K562 (cell line): ENCODE data around the gene PAN3. TPM values are rescaled to one million over a fixed set of nuclear protein-coding genes. Genes with fewer than 3 reads are reported as not detected.

ENCODE experiments used
- ATAC-seq: fragments of 200-7000 bp; cut with Tn5 transposase; 3 replicates; pipeline ENCODE4 v1.9.1; 2020; ENCODE audit warnings: moderate library complexity
- BruUV-seq: library from RNA; stranded (reverse); fragments of 400-500 nt; replicated peaks from 2 replicates; lab custom pipeline; 2021; lab: Mats Ljungman, UMichigan
- CTCF ChIA-PET: fragments of 300-600 bp; formaldehyde crosslinking; extraction: SDS; loops from one replicate; lab custom pipeline; 2021; ENCODE audit warnings: low intra/inter-chr PET ratio; lab: Yijun Ruan, JAX
- POLR2A ChIA-PET: fragments of 300-600, 350-650 bp; sonication (Branson Sonifier 250); formaldehyde crosslinking; extraction: SDS; loops from one replicate; lab custom pipeline; 2021; ENCODE audit warnings: antibody characterized with exemption, inconsistent platforms; lab: Yijun Ruan, JAX
- DNase-seq, 4 experiments: peaks; one replicate each; pipeline versions ENCODE4 v3.0.0 to v3.0.0-alpha.2; 2011 to 2018; ENCODE audit warnings: low spot score in 3 of 4, mixed read lengths in 3 of 4; ENCODE audit errors: extremely low read depth in 1 of 4
- FAIRE-seq: peaks from 2 replicates; lab custom pipeline; 2011; peaks lifted over from hg19 to GRCh38; lab: Jason Lieb, UNC
- H2AFZ ChIP-seq: 2 replicates; pipeline ENCODE4 v1.6.0; 2011; ENCODE audit warnings: low read depth, low read length, control low read depth, inconsistent platforms
- H3K27ac ChIP-seq: fragments of 200-600 bp; 3 replicates; pipeline ENCODE4 v1.8.0; 2011; ENCODE audit warnings: low read depth, mild to moderate bottlenecking, control low read depth, inconsistent platforms, low read length, moderate library complexity, mixed read lengths; ENCODE audit errors: extremely low read depth
- H3K27me3 ChIP-seq, 2 experiments: fragments of 300-600 bp in 1 of 2; 2 replicates in 1 of 2; 3 replicates in 1 of 2; pipeline versions ENCODE4 v1.6.0 to v1.8.0; 2011; ENCODE audit warnings: inconsistent platforms in 2 of 2, low read length in 2 of 2, mild to moderate bottlenecking in 1 of 2, mixed read lengths in 1 of 2, moderate library complexity in 1 of 2; ENCODE audit not compliant: control insufficient read depth in 2 of 2, insufficient read depth in 2 of 2
- H3K36me3 ChIP-seq: fragments of 300-600 bp; 3 replicates; pipeline ENCODE4 v1.8.0; 2011; ENCODE audit warnings: mild to moderate bottlenecking, low read length, inconsistent platforms; ENCODE audit not compliant: control insufficient read depth, insufficient read depth
- H3K4me1 ChIP-seq, 2 experiments: fragments of 200-600 bp in 1 of 2; replicated peaks in 1 of 2; 2 replicates in 1 of 2; 3 replicates in 1 of 2; pipeline versions ENCODE4 v1.5.1 to v1.8.0; 2011; ENCODE audit warnings: inconsistent platforms in 2 of 2, low read length in 2 of 2, mild to moderate bottlenecking in 1 of 2, mixed read lengths in 1 of 2, moderate library complexity in 1 of 2; ENCODE audit not compliant: control insufficient read depth in 2 of 2, insufficient read depth in 2 of 2
- H3K4me2 ChIP-seq: 2 replicates; pipeline ENCODE4 v1.6.1; 2011; ENCODE audit warnings: low read length, control low read depth, inconsistent platforms, mixed read lengths; ENCODE audit not compliant: insufficient read depth
- H3K4me3 ChIP-seq: fragments of 200-600 bp; sonication (generic), shearing (Covaris generic); 2 replicates; pipeline ENCODE4 v1.5.1; 2016; ENCODE audit warnings: control low read depth, inconsistent platforms
- H3K79me2 ChIP-seq: fragments of 200-600 bp; 3 replicates; pipeline ENCODE4 v1.8.0; 2011; ENCODE audit warnings: low read length, inconsistent platforms; ENCODE audit not compliant: control insufficient read depth, insufficient read depth
- H3K9ac ChIP-seq, 2 experiments: 2 replicates each; pipeline versions ENCODE4 v1.6.0 to v1.6.1; 2011; ENCODE audit warnings: low read depth in 2 of 2, low read length in 2 of 2, control low read depth in 1 of 2, inconsistent platforms in 1 of 2, mild to moderate bottlenecking in 1 of 2, mixed read lengths in 1 of 2; ENCODE audit not compliant: insufficient read depth in 1 of 2
- H3K9me1 ChIP-seq: one replicate; pipeline ENCODE4 v1.6.0; 2011; ENCODE audit warnings: inconsistent platforms, mild to moderate bottlenecking, low read length, moderate library complexity; ENCODE audit not compliant: control insufficient read depth, insufficient read depth
- H3K9me3 ChIP-seq: replicated peaks from 2 replicates; pipeline ENCODE4 v1.5.1; 2011; ENCODE audit warnings: low read depth, low read length, inconsistent platforms; ENCODE audit not compliant: control insufficient read depth, insufficient read depth
- H4K20me1 ChIP-seq: replicated peaks from 2 replicates; pipeline ENCODE4 v1.6.1; 2011; ENCODE audit warnings: low read length, inconsistent platforms, mixed read lengths; ENCODE audit not compliant: control insufficient read depth, insufficient read depth
- CREB1 ChIP-seq, 2 experiments: sonication (generic) in 1 of 2; formaldehyde crosslinking in 1 of 2; IDR thresholded peaks; 2 replicates each; pipeline versions ENCODE4 v1.6.1 to v1.8.0; 2012 to 2022; ENCODE audit warnings: inconsistent platforms in 1 of 2, mild to moderate bottlenecking in 1 of 2, missing genetic modification reagents in 1 of 2, moderate library complexity in 1 of 2
- GTF2B ChIP-seq: IDR thresholded peaks from 2 replicates; pipeline ENCODE4 v1.6.1; 2011; ENCODE audit not compliant: insufficient read length; ENCODE audit errors: extremely low read depth
- HNRNPK ChIP-seq: fragments of 200-400 bp; formaldehyde crosslinking; IDR thresholded peaks from one replicate; pipeline ENCODE4 v1.6.1; 2018; ENCODE audit warnings: mild to moderate bottlenecking, low read depth, low read length; ENCODE audit not compliant: poor library complexity, severe bottlenecking
- IRF2 ChIP-seq: sonication (generic); formaldehyde crosslinking; IDR thresholded peaks from 2 replicates; pipeline ENCODE4 v1.8.1; 2022; ENCODE audit warnings: mild to moderate bottlenecking, missing genetic modification reagents
- MCM5 ChIP-seq: fragments of 450-650 bp; IDR thresholded peaks from 2 replicates; pipeline ENCODE4 v1.6.1; 2016; ENCODE audit warnings: low read depth
- MCM7 ChIP-seq, 2 experiments: fragments of 450-650 bp; IDR thresholded peaks; 2 replicates each; pipeline ENCODE4 v1.6.1; 2016 to 2018
- MLX ChIP-seq, 2 experiments: fragments of 450-650 bp in 1 of 2; sonication (generic) in 1 of 2; formaldehyde crosslinking; conservative IDR thresholded peaks; 2 replicates each; pipeline versions ENCODE4 v1.4.0 to v1.8.1; 2020 to 2022; ENCODE audit warnings: mild to moderate bottlenecking in 1 of 2, missing genetic modification reagents in 1 of 2
- PTBP1 ChIP-seq: fragments of 200-400 bp; formaldehyde crosslinking; IDR thresholded peaks from 2 replicates; pipeline ENCODE4 v1.6.1; 2017; ENCODE audit warnings: low read depth, low read length
- RFX1 ChIP-seq: fragments of 450-650 bp; IDR thresholded peaks from 2 replicates; pipeline ENCODE4 v1.6.1; 2016; ENCODE audit warnings: mild to moderate bottlenecking, moderate library complexity
- TAF15 ChIP-seq: fragments of 200-400 bp; formaldehyde crosslinking; IDR thresholded peaks from 2 replicates; pipeline ENCODE4 v1.6.1; 2017; ENCODE audit warnings: mild to moderate bottlenecking, low read depth, low read length, moderate library complexity
- ZNF134 ChIP-seq: fragments of 250-450 bp; sonication (Bioruptor Pico); conservative IDR thresholded peaks from 2 replicates; pipeline ENCODE4 v1.4.0; 2020
- WGBS: fragments of 100-300 bp; shearing (Covaris generic); methylation state at CpG from one replicate; pipeline ENCODE4 v1.1.6; 2016; ENCODE audit warnings: low coverage, mixed read lengths; ENCODE audit not compliant: insufficient coverage; ENCODE audit errors: missing lambda C conversion rate; 5-methylcytosine and 5-hydroxymethylcytosine counted together
- in situ Hi-C: fragments of 300-500 bp; cut with MboI; formaldehyde crosslinking; loops from 4 replicates; pipeline ENCODE4 v1.15.0; 2018; ENCODE audit warnings: inconsistent platforms, mixed read lengths
- intact Hi-C: fragments of 100-400 bp; cut with micrococcal nuclease; formaldehyde crosslinking; loops from 2 replicates; pipeline ENCODE4 v1.14.2; 2022
- polyA plus RNA-seq, 8 experiments: library from polyadenylated mRNA; depleted of rRNA in 4 of 8; stranded (reverse) in 5 of 8; unstranded in 3 of 8; fragments of >200 nt; fragmentation: Nextera tagmentation in 2 of 8; fragmentation: Illumina TruSeq in 1 of 8; extraction: Ambion mirVana in 2 of 8; extraction: Trizol in 1 of 8; gene quantifications; 2 replicates each; pipeline versions ENCODE4 v1.2.1 to v1.2.3, GENCODE V29; 2011 to 2014; ENCODE audit warnings: inconsistent platforms in 1 of 8, missing spikeins in 1 of 8
- total RNA-seq, 7 experiments: library from RNA; depleted of rRNA in 6 of 7; stranded (reverse); fragments of >200 nt in 6 of 7; fragmentation: Illumina TruSeq in 2 of 7; extraction: Trizol in 2 of 7; gene quantifications; 2 replicates each; pipeline versions ENCODE4 v1.2.1 to v1.2.3, GENCODE V29; 2011 to 2021; ENCODE audit warnings: low replicate concordance in 1 of 7
- TF ChIP-seq, protein P1 (sequence below): fragments of 250-450 bp; sonication (Bioruptor Pico); IDR thresholded peaks from 2 replicates; pipeline ENCODE4 v1.8.0; 2021; ENCODE audit warnings: moderate library complexity, mild to moderate bottlenecking, inconsistent platforms
- TF ChIP-seq, protein P2 (sequence below): fragments of 450-650 bp; formaldehyde crosslinking; IDR thresholded peaks from 2 replicates; pipeline ENCODE4 v1.4.0; 2022; ENCODE audit warnings: mild to moderate bottlenecking, moderate library complexity
- TF ChIP-seq, protein P3 (sequence below): fragments of 200-800 bp; sonication (Bioruptor generic); IDR thresholded peaks from 2 replicates; pipeline ENCODE4 v1.6.1; 2016; ENCODE audit warnings: missing genetic modification characterization, missing compliant biosample characterization

PAN3 gene
- total and polyA plus RNA-seq, 9 of the 15 experiments (the other 6 are each of a cell fraction or from before 2014, with no cell fraction given), result 7.2 to 19.9 (median 11.6) TPM

DNA sequence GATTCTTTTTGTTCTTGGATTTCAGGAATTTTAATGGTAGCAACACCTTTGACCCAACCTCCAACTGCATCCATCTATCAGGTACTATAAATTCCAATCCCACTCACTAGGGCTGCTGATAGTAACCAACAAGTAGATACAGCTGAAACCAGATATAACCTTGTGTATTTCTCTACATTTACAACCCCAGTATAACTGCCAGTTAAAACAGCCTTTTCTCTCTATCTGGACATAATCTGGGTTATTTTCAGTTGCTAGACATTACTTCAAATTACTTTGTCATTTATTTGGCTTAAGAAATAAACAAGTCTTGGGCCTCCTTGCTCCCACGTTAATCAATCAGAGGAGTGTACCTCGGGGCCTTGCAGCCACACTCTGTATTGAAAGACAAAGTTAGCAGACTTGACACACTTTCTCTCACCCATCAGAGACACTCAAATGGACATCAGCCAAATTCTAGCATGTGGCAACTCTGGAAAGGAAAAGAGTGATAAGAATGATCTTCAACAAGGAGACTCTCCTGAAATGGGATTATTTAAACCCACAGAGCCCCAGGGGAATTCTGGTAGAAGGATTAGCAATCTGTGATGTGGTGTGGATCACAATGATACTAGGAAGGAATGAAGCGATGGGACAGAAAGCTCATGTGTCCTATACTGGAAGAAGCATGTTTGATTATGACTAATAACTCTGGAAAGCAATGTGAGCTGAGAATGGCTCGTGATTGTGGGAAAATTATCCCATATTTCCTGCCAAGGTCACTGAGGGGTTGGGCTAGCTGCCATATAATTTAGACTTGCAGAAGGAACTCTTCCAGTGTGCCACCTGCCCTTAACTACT is 199.0 kb downstream of the PAN3 start:
- no peak for TF ChIP-seq MLX (CRISPR knock-in tag; conservative IDR thresholded peaks at IDR 0.05)
- no peak for TF ChIP-seq HNRNPK
- TF ChIP-seq RFX1, result no peak
- TF ChIP-seq MCM7 (IDR thresholded peaks at IDR 0.05), result no peak
- TF ChIP-seq PTBP1, result no peak
- no peak for TF ChIP-seq CREB1 (IDR thresholded peaks at IDR 0.05)
- no peak for TF ChIP-seq CREB1 (CRISPR knock-in tag; IDR thresholded peaks at IDR 0.05)
- no peak for TF ChIP-seq ZNF134 (CRISPR knock-in tag)
- no peak for TF ChIP-seq GTF2B
- no peak for TF ChIP-seq MCM5
- TF ChIP-seq, protein P1, sequence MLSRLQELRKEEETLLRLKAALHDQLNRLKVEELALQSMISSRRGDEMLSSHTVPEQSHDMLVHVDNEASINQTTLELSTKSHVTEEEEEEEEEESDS (CRISPR knock-in tag), result no peak
- TF ChIP-seq, protein P2, sequence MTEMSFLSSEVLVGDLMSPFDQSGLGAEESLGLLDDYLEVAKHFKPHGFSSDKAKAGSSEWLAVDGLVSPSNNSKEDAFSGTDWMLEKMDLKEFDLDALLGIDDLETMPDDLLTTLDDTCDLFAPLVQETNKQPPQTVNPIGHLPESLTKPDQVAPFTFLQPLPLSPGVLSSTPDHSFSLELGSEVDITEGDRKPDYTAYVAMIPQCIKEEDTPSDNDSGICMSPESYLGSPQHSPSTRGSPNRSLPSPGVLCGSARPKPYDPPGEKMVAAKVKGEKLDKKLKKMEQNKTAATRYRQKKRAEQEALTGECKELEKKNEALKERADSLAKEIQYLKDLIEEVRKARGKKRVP, result no peak
- no peak for TF ChIP-seq IRF2 (CRISPR knock-in tag)
- TF ChIP-seq, protein P3, sequence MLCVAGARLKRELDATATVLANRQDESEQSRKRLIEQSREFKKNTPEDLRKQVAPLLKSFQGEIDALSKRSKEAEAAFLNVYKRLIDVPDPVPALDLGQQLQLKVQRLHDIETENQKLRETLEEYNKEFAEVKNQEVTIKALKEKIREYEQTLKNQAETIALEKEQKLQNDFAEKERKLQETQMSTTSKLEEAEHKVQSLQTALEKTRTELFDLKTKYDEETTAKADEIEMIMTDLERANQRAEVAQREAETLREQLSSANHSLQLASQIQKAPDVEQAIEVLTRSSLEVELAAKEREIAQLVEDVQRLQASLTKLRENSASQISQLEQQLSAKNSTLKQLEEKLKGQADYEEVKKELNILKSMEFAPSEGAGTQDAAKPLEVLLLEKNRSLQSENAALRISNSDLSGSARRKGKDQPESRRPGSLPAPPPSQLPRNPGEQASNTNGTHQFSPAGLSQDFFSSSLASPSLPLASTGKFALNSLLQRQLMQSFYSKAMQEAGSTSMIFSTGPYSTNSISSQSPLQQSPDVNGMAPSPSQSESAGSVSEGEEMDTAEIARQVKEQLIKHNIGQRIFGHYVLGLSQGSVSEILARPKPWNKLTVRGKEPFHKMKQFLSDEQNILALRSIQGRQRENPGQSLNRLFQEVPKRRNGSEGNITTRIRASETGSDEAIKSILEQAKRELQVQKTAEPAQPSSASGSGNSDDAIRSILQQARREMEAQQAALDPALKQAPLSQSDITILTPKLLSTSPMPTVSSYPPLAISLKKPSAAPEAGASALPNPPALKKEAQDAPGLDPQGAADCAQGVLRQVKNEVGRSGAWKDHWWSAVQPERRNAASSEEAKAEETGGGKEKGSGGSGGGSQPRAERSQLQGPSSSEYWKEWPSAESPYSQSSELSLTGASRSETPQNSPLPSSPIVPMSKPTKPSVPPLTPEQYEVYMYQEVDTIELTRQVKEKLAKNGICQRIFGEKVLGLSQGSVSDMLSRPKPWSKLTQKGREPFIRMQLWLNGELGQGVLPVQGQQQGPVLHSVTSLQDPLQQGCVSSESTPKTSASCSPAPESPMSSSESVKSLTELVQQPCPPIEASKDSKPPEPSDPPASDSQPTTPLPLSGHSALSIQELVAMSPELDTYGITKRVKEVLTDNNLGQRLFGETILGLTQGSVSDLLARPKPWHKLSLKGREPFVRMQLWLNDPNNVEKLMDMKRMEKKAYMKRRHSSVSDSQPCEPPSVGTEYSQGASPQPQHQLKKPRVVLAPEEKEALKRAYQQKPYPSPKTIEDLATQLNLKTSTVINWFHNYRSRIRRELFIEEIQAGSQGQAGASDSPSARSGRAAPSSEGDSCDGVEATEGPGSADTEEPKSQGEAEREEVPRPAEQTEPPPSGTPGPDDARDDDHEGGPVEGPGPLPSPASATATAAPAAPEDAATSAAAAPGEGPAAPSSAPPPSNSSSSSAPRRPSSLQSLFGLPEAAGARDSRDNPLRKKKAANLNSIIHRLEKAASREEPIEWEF (CRISPR knock-in tag), result no peak
- no peak for TF ChIP-seq TAF15
- no peaks in the 10 kb centered on the region for H3K27me3 ChIP-seq
- in situ Hi-C loops (no loop called here), intact Hi-C loops (no loop called here)
- H2AFZ ChIP-seq, result no peak overlapping the region
- no peaks in the 10 kb centered on the region for H3K36me3 ChIP-seq
- H3K4me2 ChIP-seq, result no peak overlapping the region
- H3K9me3 ChIP-seq, result no peaks in the 10 kb centered on the region
- no peak for ATAC-seq
- no peak for DNase-seq
- no peaks in the 10 kb centered on the region for H4K20me1 ChIP-seq
- H3K4me1 ChIP-seq, result no peaks in the 10 kb centered on the region
- 7% methylated on average over 4 of the region's 4 CpGs for WGBS
- no TSS peak for BruUV-seq
- no peaks in the 10 kb centered on the region for H3K9me1 ChIP-seq
- POLR2A ChIA-PET, result interaction anchor here (0.6 kb wide), 1 partner anchor 14 kb away, joined by 3 read pairs; no protein-coding TSS in a partner anchor
- H3K27ac ChIP-seq, result no peak overlapping the region
- FAIRE-seq, result no peak
- no peaks in the 10 kb centered on the region for H3K79me2 ChIP-seq
- CTCF ChIA-PET, result interaction anchor here (0.6 kb wide), 1 partner anchor 13 kb away, joined by 3 read pairs; no protein-coding TSS in a partner anchor
- no peak overlapping the region for H3K9ac ChIP-seq
- H3K4me3 ChIP-seq, result no peak overlapping the region
